Sigmoid colon (tissue), 7 donors: ENCODE measurements around the gene FRYL. TPM values are rescaled to one million over a fixed set of nuclear protein-coding genes. Genes with fewer than 3 reads are reported as not detected.
"Not testable (repeated sequence)": the region's sequence is repeated elsewhere in the genome, so short reads cannot be mapped to it uniquely, and the experiment has no call there.

Experiments used
- DNase-seq: peaks from one replicate; pipeline ENCODE4 v3.0.0-alpha.2; 2019
- H3K27ac ChIP-seq, 4 donors: fragments of 200-600 bp; sonication (generic); one replicate each; pipeline ENCODE4 v1.5.1; 2016 to 2019; ENCODE audit warnings: mild to moderate bottlenecking in 1 of 4
- H3K27me3 ChIP-seq, 3 donors: fragments of 200-600 bp; sonication (generic); one replicate each; pipeline ENCODE4 v1.5.1; 2019; ENCODE audit warnings: mild to moderate bottlenecking in 1 of 3
- H3K36me3 ChIP-seq, 4 donors: fragments of 200-600 bp; sonication (generic); one replicate each; pipeline ENCODE4 v1.5.1; 2016 to 2019
- H3K4me1 ChIP-seq, 4 donors: fragments of 200-600 bp; sonication (generic); one replicate each; pipeline ENCODE4 v1.5.1; 2017 to 2019
- H3K4me3 ChIP-seq, 4 donors: fragments of 200-600 bp; sonication (generic); one replicate each; pipeline ENCODE4 v1.5.1; 2017 to 2019; ENCODE audit warnings: mild to moderate bottlenecking in 2 of 4, moderate library complexity in 1 of 4
- H3K9me3 ChIP-seq, 4 donors: fragments of 200-600 bp in 3 of 4; sonication (generic) in 3 of 4; one replicate each; pipeline versions ENCODE4 v1.5.1 to v1.6.1; 2013 to 2019
- CTCF ChIP-seq, 4 experiments: fragments of 450-650 bp in 3 of 4; fragments of 200-600 bp in 1 of 4; IDR thresholded peaks; one replicate each; pipeline ENCODE4 v1.5.1; 2016 to 2019; ENCODE audit warnings: antibody characterized with exemption in 4 of 4, mild to moderate bottlenecking in 3 of 4, moderate library complexity in 2 of 4
- EP300 ChIP-seq, 4 donors: sonication (generic); formaldehyde crosslinking; IDR thresholded peaks; one replicate each; pipeline ENCODE4 v1.6.1; 2017; ENCODE audit warnings: antibody characterized with exemption in 4 of 4
- POLR2A ChIP-seq, 2 donors: fragments of 450-650 bp; IDR thresholded peaks; one replicate each; pipeline ENCODE4 v1.6.1; 2016; ENCODE audit warnings: antibody characterized with exemption in 2 of 2, mild to moderate bottlenecking in 2 of 2, moderate library complexity in 2 of 2
- POLR2AphosphoS5 ChIP-seq, 4 donors: sonication (generic); formaldehyde crosslinking; IDR thresholded peaks; one replicate each; pipeline ENCODE4 v1.6.1; 2017; ENCODE audit warnings: antibody characterized with exemption in 4 of 4
- WGBS, 2 donors: extraction: QIAGEN DNeasy Blood & Tissue Kit; methylation state at CpG; one replicate each; pipeline ENCODE4 v1.1.7; 2013; 5-methylcytosine and 5-hydroxymethylcytosine counted together
- intact Hi-C: fragments of 100-400 bp; cut with DNase I; formaldehyde crosslinking; loops from one replicate; pipeline ENCODE4 v1.15.1; 2023
- polyA plus RNA-seq, 3 donors: library from polyadenylated mRNA; stranded (reverse); fragments of 200-250 nt; gene quantifications; one replicate each; pipeline ENCODE4 v1.2.3, GENCODE V29; 2013
- total RNA-seq, 4 donors: library from RNA; depleted of rRNA; stranded (reverse); fragments of >200 nt; gene quantifications; one replicate each; pipeline ENCODE4 v1.1.0, GENCODE V29; 2016
- donor health status: healthy with polysubstance abuse.
- donor health status: Bipolar disorder and iron deficiency.
- donor health status: healthy.

FRYL gene
- total and polyA plus RNA-seq, 7 donors = 41.4 to 72.4 (median 55.0) TPM

GRCh38 chr4:48753159-48753558, 26.9 kb downstream of the FRYL start:
- Histone ChIP-seq H3K27me3 (no peaks in the 10 kb centered on the region), H3K27ac (no peak overlapping the region), H3K9me3 (no peaks in the 10 kb centered on the region), H3K4me3 (no peak overlapping the region), H3K36me3 (no peaks in the 10 kb centered on the region), H3K4me1 (peaks cover 0 to 27% (median 23%) of the 10 kb centered on the region in 4 donors)
- intact Hi-C loops = no loop called here
- DNase-seq = no peak
- 20 to 68% methylated on average over 1 of the region's 1 CpG for WGBS, 2 donors
- TF ChIP-seq POLR2AphosphoS5 (IDR thresholded peaks at IDR 0.05) = no peak
- TF ChIP-seq POLR2A (IDR thresholded peaks at IDR 0.05) = no peak
- TF ChIP-seq CTCF (IDR thresholded peaks at IDR 0.05) = no peak
- TF ChIP-seq EP300 (IDR thresholded peaks at IDR 0.05) = no peak

DNA sequence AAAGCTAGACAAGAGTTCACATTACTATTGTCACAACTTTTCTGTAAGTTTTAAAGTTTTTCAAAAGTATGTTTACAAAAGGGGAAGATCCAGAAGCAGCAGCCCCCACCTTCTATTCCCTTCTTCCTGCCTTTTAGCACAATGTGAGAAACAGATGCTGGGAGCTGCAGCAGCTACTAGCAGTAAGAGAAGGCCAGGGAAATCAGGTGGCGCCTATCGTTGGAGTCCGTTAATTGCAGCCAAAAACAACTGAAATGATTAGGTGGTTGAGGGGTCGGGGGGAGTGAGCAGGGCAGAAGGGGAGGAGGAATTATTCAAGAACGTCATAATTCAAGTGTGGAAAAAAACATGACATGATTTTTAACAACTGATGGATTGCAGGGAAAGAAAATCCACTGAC, 27.4 kb downstream of the FRYL start:
- no peak for TF ChIP-seq EP300 (IDR thresholded peaks at IDR 0.05)
- no peak for TF ChIP-seq CTCF (IDR thresholded peaks at IDR 0.05)
- no peak for TF ChIP-seq POLR2AphosphoS5 (IDR thresholded peaks at IDR 0.05)
- TF ChIP-seq POLR2A (IDR thresholded peaks at IDR 0.05) = no peak
- H3K4me1 ChIP-seq = peaks cover 0 to 27% (median 23%) of the 10 kb centered on the region in 4 donors
- H3K27ac ChIP-seq = no peak overlapping the region
- H3K36me3 ChIP-seq = no peaks in the 10 kb centered on the region
- no peak for DNase-seq
- no peaks in the 10 kb centered on the region for H3K9me3 ChIP-seq
- H3K4me3 ChIP-seq = no peak overlapping the region
- 27 to 34% methylated on average over 5 of the region's 5 CpGs for WGBS, 2 donors
- intact Hi-C loops = no loop called here
- no peaks in the 10 kb centered on the region for H3K27me3 ChIP-seq

DNA sequence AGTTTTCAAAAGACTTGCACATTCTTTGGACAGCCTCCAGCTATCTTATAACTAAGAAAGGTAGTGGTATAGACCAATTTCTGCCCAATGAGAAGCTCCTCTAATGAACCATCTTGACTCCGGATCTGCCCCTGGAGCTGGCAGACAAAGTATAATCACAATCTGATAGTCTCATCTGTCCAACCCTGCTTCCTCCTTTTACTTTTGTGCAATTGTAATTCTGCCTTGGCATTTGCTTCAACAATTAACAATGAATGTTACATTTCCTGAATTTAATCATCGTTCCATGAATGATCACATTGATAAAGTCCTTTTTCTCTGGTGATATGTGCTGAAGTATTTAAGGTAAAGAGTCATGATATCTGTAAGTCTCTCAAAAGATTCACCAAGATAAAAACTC, 27.8 kb downstream of the FRYL start:
- no peak for DNase-seq
- Histone ChIP-seq H3K4me1 (peaks cover 0 to 27% (median 23%) of the 10 kb centered on the region in 4 donors), H3K27ac (no peak overlapping the region), H3K4me3 (no peak overlapping the region), H3K9me3 (no peaks in the 10 kb centered on the region), H3K36me3 (no peaks in the 10 kb centered on the region), H3K27me3 (no peaks in the 10 kb centered on the region)
- intact Hi-C loops = no loop called here
- 52 to 75% methylated on average over 2 of the region's 2 CpGs for WGBS, 2 donors
- TF ChIP-seq CTCF (IDR thresholded peaks at IDR 0.05) (no peak), POLR2AphosphoS5 (IDR thresholded peaks at IDR 0.05) (no peak), EP300 (IDR thresholded peaks at IDR 0.05) (no peak)

DNA sequence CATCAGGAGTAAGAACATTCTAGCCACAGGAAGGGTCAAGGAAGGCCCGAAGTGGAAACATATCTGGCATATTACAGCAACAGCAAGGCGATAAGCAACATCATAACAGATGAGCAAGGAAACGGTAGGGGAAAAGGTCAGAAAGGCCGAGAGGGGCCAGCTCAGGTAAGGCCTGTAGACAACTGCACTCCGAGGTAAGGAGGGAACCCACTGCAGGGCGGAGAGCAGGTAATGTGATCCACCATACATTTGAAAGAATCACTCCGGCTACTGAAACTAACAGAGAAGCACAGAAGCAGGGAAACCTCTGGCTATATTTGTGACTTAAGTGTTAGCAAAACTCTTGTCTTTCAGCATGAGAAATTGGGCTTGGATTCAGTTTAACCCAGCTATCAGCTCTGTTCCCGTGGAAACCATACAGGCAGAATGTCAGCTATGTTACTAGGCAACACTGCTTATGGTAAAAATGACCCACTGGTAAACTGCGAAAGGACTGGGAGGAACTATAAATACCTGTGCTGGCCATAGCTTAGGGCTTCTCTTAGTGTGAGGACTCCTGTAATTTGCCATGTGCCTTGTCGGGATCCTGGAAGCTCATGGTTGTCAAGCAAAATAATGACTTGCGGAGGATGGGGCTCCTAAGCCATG, 31.0 kb downstream of the FRYL start:
- 94 to 95% methylated on average over 11 of the region's 11 CpGs for WGBS, 2 donors
- intact Hi-C loops = no loop called here

DNA sequence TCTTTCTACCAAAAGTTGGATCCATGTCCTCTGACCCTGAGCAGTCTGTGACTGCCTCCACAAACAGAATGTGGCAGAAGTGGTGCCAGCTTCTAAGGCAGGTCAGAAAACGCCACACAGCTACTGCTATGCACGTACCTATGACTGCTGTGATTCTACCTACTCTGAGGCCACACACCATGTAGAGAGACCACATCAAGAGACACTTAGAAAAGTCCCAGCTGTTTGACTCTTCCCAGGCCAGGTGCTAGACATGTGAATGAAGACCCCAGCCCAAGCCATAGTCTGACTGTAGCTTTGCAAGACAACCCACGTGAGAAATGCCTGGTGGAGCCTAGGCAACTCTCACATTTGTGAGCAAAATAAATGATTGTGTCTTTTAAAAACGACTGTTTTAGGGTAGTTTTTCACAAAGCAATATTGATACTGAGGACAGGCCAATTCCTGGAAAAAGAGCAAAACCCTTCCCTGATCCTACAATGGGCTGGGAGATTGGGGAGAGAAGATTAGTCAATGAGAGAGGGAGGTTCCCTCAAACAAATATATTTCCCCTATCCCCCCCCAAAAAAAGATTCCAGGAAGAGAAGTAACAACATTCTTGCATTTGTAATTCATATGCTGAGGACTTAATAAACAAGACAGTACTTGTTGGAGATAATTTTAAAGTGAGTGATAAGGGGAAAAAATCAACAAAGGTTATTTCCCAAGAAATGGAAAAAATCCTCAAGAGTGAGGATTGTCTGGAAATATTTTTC, 33.3 kb downstream of the FRYL start:
- H3K27me3 ChIP-seq = no peaks in the 10 kb centered on the region
- no peaks in the 10 kb centered on the region for H3K36me3 ChIP-seq
- H3K27ac ChIP-seq = no peak overlapping the region
- intact Hi-C loops = no loop called here
- no peak for DNase-seq
- peaks cover 0 to 12% (median 8%) of the 10 kb centered on the region in 4 donors for H3K4me1 ChIP-seq
- H3K4me3 ChIP-seq = no peak overlapping the region
- WGBS, 2 donors = 63 to 77% methylated on average over 4 of the region's 4 CpGs
- TF ChIP-seq POLR2AphosphoS5 (IDR thresholded peaks at IDR 0.05) = no peak
- no peak for TF ChIP-seq POLR2A (IDR thresholded peaks at IDR 0.05)
- no peak for TF ChIP-seq EP300 (IDR thresholded peaks at IDR 0.05)
- TF ChIP-seq CTCF (IDR thresholded peaks at IDR 0.05) = no peak
- no peaks in the 10 kb centered on the region for H3K9me3 ChIP-seq

More for the DNA sequence above, 31.0 kb downstream of the FRYL start:
- TF ChIP-seq POLR2AphosphoS5 (IDR thresholded peaks at IDR 0.05) (no peak), EP300 (IDR thresholded peaks at IDR 0.05) (no peak), POLR2A (IDR thresholded peaks at IDR 0.05) (no peak)
- no peaks in the 10 kb centered on the region for H3K27me3 ChIP-seq
- peaks cover 0 to 23% (median 23%) of the 10 kb centered on the region in 4 donors for H3K4me1 ChIP-seq
- no peaks in the 10 kb centered on the region for H3K9me3 ChIP-seq
- H3K4me3 ChIP-seq = no peak overlapping the region
- DNase-seq = no peak
- H3K36me3 ChIP-seq = no peaks in the 10 kb centered on the region
- H3K27ac ChIP-seq = no peak overlapping the region

- DNase-seq, H3K27ac ChIP-seq, H3K36me3 ChIP-seq, H3K27me3 ChIP-seq, H3K4me3 ChIP-seq, H3K9me3 ChIP-seq, intact Hi-C loops: not testable (repeated sequence)
- peaks cover 0 to 12% (median 5%) of the 10 kb centered on the region in 4 donors for H3K4me1 ChIP-seq
- WGBS, 2 donors = 94 to 97% methylated on average over 5 of the region's 5 CpGs
Measured at GRCh38 chr4:48745223-48745622, 34.9 kb downstream of the FRYL start.
